SH-SY5Y (cell line): Measurements from ENCODE around the gene CHRND.

Experiments used
- GATA2 ChIP-seq: IDR thresholded peaks from 2 replicates; pipeline ENCODE4 v1.6.1; 2011; ENCODE audit warnings: mild to moderate bottlenecking, low read depth, low read length
- GATA3 ChIP-seq: IDR thresholded peaks from 2 replicates; pipeline ENCODE4 v1.6.1; 2011; ENCODE audit warnings: low read depth, mild to moderate bottlenecking, low read length, moderate library complexity

DNA sequence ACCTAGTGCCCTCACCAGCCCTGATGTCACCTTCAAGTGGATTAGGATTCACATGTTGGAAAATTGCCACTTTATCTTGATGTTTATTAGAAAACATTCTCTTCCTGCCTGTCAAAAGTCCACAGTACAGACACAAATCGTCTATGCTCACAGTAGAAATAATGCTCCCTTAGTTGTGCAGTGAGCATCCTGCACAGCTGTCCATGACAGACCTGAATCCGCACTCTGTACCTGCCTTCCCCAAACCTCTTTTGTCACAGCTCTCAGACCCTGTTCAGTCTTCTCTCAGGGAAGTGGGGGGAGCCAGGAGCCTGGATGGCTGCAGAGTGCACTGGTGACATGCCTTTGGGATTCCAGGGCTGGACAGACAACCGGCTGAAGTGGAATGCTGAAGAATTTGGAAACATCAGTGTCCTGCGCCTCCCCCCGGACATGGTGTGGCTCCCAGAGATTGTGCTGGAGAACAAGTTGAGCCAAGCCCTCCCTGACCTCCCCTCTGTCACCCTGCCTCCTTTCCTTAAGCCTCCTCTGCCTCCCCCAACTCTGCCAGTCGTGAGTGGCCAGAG lies 2.0 kb downstream of the CHRND start:
- TF ChIP-seq GATA2 = no peak
- TF ChIP-seq GATA3 = no peak
